Esophagus muscularis mucosa (tissue), 4 donors: Measurements from ENCODE around the gene BAZ2B. TPM values are rescaled to one million over a fixed set of nuclear protein-coding genes. Genes with fewer than 3 reads are reported as not detected.
"Not testable (repeated sequence)": the region's sequence is repeated elsewhere in the genome, so short reads cannot be mapped to it uniquely, and the experiment has no call there.

Experiments used
- DNase-seq: peaks from one replicate; pipeline ENCODE4 v3.0.0-alpha.2; 2017; ENCODE audit errors: extremely low spot score
- H3K27ac ChIP-seq, 4 donors: fragments of 200-600 bp; sonication (generic); replicated peaks in 1 of 4; 1 replicate in 3 of 4; 2 replicates in 1 of 4; pipeline ENCODE4 v1.5.1; 2016 to 2019; ENCODE audit warnings: mild to moderate bottlenecking in 1 of 4
- H3K27me3 ChIP-seq, 4 donors: fragments of 200-600 bp; sonication (generic); one replicate each; pipeline versions ENCODE4 v1.5.1 to v1.6.0; 2016 to 2019
- H3K36me3 ChIP-seq, 4 donors: fragments of 200-600 bp; sonication (generic); one replicate each; pipeline ENCODE4 v1.5.1; 2016 to 2019
- H3K4me1 ChIP-seq, 4 donors: fragments of 200-600 bp; sonication (generic); one replicate each; pipeline ENCODE4 v1.5.1; 2016 to 2019
- H3K4me3 ChIP-seq, 4 donors: fragments of 200-600 bp; sonication (generic); 1 replicate in 2 of 4; 2 replicates in 2 of 4; pipeline ENCODE4 v1.5.1; 2016 to 2019; ENCODE audit warnings: mild to moderate bottlenecking in 4 of 4, moderate library complexity in 1 of 4
- H3K9me3 ChIP-seq, 4 donors: fragments of 200-600 bp; sonication (generic); 1 replicate in 3 of 4; 2 replicates in 1 of 4; pipeline ENCODE4 v1.5.1; 2016 to 2019
- EP300 ChIP-seq: sonication (generic); formaldehyde crosslinking; IDR thresholded peaks from one replicate; pipeline ENCODE4 v1.6.1; 2017; ENCODE audit warnings: antibody characterized with exemption
- POLR2A ChIP-seq: fragments of 450-650 bp; IDR thresholded peaks from one replicate; pipeline ENCODE4 v1.6.1; 2017; ENCODE audit warnings: antibody characterized with exemption, moderate library complexity, mild to moderate bottlenecking, low read depth
- POLR2AphosphoS5 ChIP-seq, 2 donors: sonication (generic); formaldehyde crosslinking; IDR thresholded peaks; one replicate each; pipeline ENCODE4 v1.6.1; 2017; ENCODE audit warnings: antibody characterized with exemption in 2 of 2
- WGBS: methylation state at CpG from one replicate; pipeline ENCODE4 v1.1.5; 2018; 5-methylcytosine and 5-hydroxymethylcytosine counted together
- intact Hi-C: fragments of 100-400 bp; cut with DNase I; formaldehyde crosslinking; loops from one replicate; pipeline ENCODE4 v1.15.1; 2023
- total RNA-seq, 4 donors: library from RNA; depleted of rRNA; stranded (reverse); fragments of >200 nt; gene quantifications; one replicate each; pipeline versions ENCODE4 v1.1.0 to v1.2.1, GENCODE V29; 2016
- TF ChIP-seq, protein P1 (sequence below), 3 experiments: fragments of 200-600 bp in 2 of 3; fragments of 450-650 bp in 1 of 3; sonication (generic) in 2 of 3; IDR thresholded peaks; one replicate each; pipeline ENCODE4 v1.5.1; 2017 to 2019; ENCODE audit warnings: antibody characterized with exemption in 3 of 3, mild to moderate bottlenecking in 2 of 3, moderate library complexity in 1 of 3

The BAZ2B gene
- total RNA-seq, 4 donors from 2014 or later: 76.3 to 97.2 (median 91.0) TPM

DNA sequence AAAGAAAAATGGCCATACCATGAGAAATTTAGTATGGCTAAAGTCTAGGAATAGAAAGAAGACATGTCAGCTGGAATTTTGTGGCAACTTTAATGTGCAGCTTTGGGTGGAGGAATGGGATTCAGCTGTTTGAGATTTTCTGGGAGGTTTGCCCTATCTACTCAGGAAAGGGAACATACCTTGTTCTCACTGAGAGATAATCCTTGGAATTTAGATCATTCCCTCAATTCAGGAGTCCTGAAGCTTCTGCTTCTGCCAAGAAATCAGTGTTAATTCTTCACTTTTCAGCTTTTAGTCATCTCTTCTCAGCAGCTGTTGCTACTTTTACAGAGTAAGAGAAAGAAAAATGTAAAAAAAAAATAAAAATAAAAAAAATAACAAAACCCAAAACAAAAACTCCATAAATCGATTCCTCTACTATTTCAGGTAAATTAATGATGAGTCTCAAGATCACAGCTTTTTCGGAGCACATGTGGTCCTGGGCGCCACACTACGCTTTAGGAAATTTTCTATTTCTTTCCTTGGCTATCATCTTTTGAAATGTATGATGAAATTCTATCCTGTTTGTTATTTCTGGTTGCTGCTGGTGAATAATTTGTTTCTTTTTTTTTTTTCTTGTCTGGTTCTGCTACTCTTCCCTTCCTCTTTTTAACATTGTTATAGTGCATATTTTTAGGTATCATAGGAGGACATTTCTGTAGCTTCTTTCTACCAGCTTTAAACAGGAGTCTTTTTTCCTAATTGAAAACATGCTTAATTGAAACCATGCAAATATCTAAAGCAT lies 18.9 kb upstream of the BAZ2B start:
- TF ChIP-seq POLR2A (no peak), POLR2AphosphoS5 (IDR thresholded peaks at IDR 0.05) (no peak), EP300 (no peak)
- TF ChIP-seq, protein P1, sequence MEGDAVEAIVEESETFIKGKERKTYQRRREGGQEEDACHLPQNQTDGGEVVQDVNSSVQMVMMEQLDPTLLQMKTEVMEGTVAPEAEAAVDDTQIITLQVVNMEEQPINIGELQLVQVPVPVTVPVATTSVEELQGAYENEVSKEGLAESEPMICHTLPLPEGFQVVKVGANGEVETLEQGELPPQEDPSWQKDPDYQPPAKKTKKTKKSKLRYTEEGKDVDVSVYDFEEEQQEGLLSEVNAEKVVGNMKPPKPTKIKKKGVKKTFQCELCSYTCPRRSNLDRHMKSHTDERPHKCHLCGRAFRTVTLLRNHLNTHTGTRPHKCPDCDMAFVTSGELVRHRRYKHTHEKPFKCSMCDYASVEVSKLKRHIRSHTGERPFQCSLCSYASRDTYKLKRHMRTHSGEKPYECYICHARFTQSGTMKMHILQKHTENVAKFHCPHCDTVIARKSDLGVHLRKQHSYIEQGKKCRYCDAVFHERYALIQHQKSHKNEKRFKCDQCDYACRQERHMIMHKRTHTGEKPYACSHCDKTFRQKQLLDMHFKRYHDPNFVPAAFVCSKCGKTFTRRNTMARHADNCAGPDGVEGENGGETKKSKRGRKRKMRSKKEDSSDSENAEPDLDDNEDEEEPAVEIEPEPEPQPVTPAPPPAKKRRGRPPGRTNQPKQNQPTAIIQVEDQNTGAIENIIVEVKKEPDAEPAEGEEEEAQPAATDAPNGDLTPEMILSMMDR (IDR thresholded peaks at IDR 0.05): no peak
- Histone ChIP-seq H3K9me3 (peaks cover 0 to 6% (median 0%) of the 10 kb centered on the region in 4 donors), H3K4me1 (peaks cover 0 to 11% (median 3%) of the 10 kb centered on the region in 4 donors), H3K27me3 (no peaks in the 10 kb centered on the region), H3K27ac (peak overlapping the region in 1 of 4 donors; percentile 8), H3K4me3 (no peak overlapping the region), H3K36me3 (no peaks in the 10 kb centered on the region)
- intact Hi-C loops: no loop called here
- WGBS: 53% methylated on average over 4 of the region's 4 CpGs
- DNase-seq: no peak

DNA sequence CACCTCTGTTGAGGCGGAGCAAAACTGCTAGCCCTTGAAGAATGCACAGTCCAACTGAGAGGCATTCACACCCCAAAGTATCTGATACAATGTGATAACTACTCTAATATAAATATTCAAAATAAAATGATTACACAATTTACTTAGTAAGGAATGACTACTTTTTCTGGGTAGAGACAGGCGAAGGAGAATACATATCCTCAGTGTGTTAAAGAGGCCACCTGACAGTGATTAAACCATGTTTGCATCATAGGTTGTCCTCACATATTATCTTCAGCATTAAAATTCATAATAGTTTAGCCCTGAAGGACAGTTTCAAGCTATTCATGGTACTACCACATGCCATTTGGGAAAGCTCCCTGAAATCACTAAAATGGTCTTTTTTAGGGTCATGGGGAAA lies 16.9 kb upstream of the BAZ2B start:
- no peaks in the 10 kb centered on the region for H3K9me3 ChIP-seq
- DNase-seq: no peak
- intact Hi-C loops: no loop called here

GRCh38 chr2:159625628-159626027 lies 9.3 kb upstream of the BAZ2B start:
- WGBS: 96% methylated on average over 2 of the region's 2 CpGs
- H3K36me3 ChIP-seq, H3K4me1 ChIP-seq, H3K27me3 ChIP-seq, H3K4me3 ChIP-seq, H3K27ac ChIP-seq, H3K9me3 ChIP-seq, intact Hi-C loops, DNase-seq: not testable (repeated sequence)

More for the DNA sequence above, 16.9 kb upstream of the BAZ2B start:
- H3K27me3 ChIP-seq: no peaks in the 10 kb centered on the region
- H3K36me3 ChIP-seq: no peaks in the 10 kb centered on the region
- TF ChIP-seq POLR2AphosphoS5 (IDR thresholded peaks at IDR 0.05) (no peak), POLR2A (no peak), EP300 (no peak)
- TF ChIP-seq, protein P1 (IDR thresholded peaks at IDR 0.05): no peak
- H3K27ac ChIP-seq: no peak overlapping the region
- H3K4me1 ChIP-seq: peaks cover 0 to 11% (median 3%) of the 10 kb centered on the region in 4 donors
- no peak overlapping the region for H3K4me3 ChIP-seq
- 95% methylated on average over 2 of the region's 2 CpGs for WGBS

- TF ChIP-seq POLR2AphosphoS5 (IDR thresholded peaks at IDR 0.05): no peak
- Histone ChIP-seq H3K36me3 (no peaks in the 10 kb centered on the region), H3K4me3 (no peak overlapping the region), H3K27me3 (no peaks in the 10 kb centered on the region), H3K9me3 (no peaks in the 10 kb centered on the region), H3K27ac (no peak overlapping the region), H3K4me1 (peaks cover 0 to under 1% (median 0%) of the 10 kb centered on the region in 4 donors)
- intact Hi-C loops: no loop called here
- 95% methylated on average over 1 of the region's 1 CpG for WGBS
- no peak for DNase-seq
These were observed 7.1 kb upstream of the BAZ2B start for GRCh38 chr2:159623436-159623835.

GRCh38 chr2:159622966-159623365 lies 6.6 kb upstream of the BAZ2B start:
- Histone ChIP-seq H3K27ac (no peak overlapping the region), H3K9me3 (no peaks in the 10 kb centered on the region), H3K36me3 (no peaks in the 10 kb centered on the region), H3K4me3 (no peak overlapping the region), H3K27me3 (no peaks in the 10 kb centered on the region), H3K4me1 (peaks cover 2 to 6% (median 3%) of the 10 kb centered on the region in 4 donors)
- DNase-seq: no peak
- 81% methylated on average over 2 of the region's 2 CpGs for WGBS
- TF ChIP-seq POLR2A (no peak), EP300 (no peak), POLR2AphosphoS5 (IDR thresholded peaks at IDR 0.05) (no peak)
- TF ChIP-seq, protein P1 (IDR thresholded peaks at IDR 0.05): no peak
- intact Hi-C loops: no loop called here
